ENCODE data around the gene LPP. TPM values are rescaled to one million over a fixed set of nuclear protein-coding genes. Genes with fewer than 3 reads are reported as not detected.

Gene LPP
- total and polyA plus RNA-seq, 9 of the 15 experiments (the other 6 are each of a cell fraction or from before 2014, with no cell fraction given): 0.07 to 0.18 TPM; not detected in 7

- ATAC-seq: no peak
- FAIRE-seq: no peak
- BruUV-seq (replicated peaks): no TSS peak
Measured at GRCh38 chr3:188875413-188875812, 721.5 kb downstream of the LPP start.

More at GRCh38 chr3:188875413-188875812, 721.5 kb downstream of the LPP start:
- TF ChIP-seq CBFA2T2 (conservative IDR thresholded peaks at IDR 0.05): no peak
- TF ChIP-seq ZBED1 (IDR thresholded peaks at IDR 0.05): no peak
- TF ChIP-seq THAP12 (CRISPR knock-in tag; IDR thresholded peaks at IDR 0.05): no peak
- TF ChIP-seq ZNF511 (CRISPR knock-in tag; IDR thresholded peaks at IDR 0.05): no peak
- no peak for TF ChIP-seq ZNF431 (CRISPR knock-in tag; IDR thresholded peaks at IDR 0.05)
- TF ChIP-seq RUNX1 (IDR thresholded peaks at IDR 0.05; ENCODE audit: low read depth): no peak
- no peak for TF ChIP-seq ZNF780A (CRISPR knock-in tag; IDR thresholded peaks at IDR 0.05)
- TF ChIP-seq ZNF280A (IDR thresholded peaks at IDR 0.05; ENCODE audit: low read depth, partially characterized antibody): no peak
- TF ChIP-seq MXD1 (CRISPR knock-in tag; IDR thresholded peaks at IDR 0.05; ENCODE audit: borderline replicate concordance, poor library complexity, severe bottlenecking): no peak
- no peak for TF ChIP-seq HNRNPH1 (optimal IDR thresholded peaks at IDR 0.05; ENCODE audit: low read depth, low read length)
- no peak for TF ChIP-seq NCOA4 (IDR thresholded peaks at IDR 0.05; ENCODE audit: partially characterized antibody)
- no peak for TF ChIP-seq CLOCK (CRISPR knock-in tag; IDR thresholded peaks at IDR 0.05; ENCODE audit: borderline replicate concordance)
- no peak for TF ChIP-seq ATF6 (CRISPR knock-in tag; IDR thresholded peaks at IDR 0.05)
- Histone ChIP-seq H3K4me3 (no peak overlapping the region), H3K9me3 (replicated peaks; ENCODE audit: control insufficient read depth, insufficient read depth, low read depth, low read length) (no peaks in the 10 kb centered on the region), H2AFZ (ENCODE audit: low read depth, low read length) (no peak overlapping the region), H4K20me1 (replicated peaks; ENCODE audit: control insufficient read depth, insufficient read depth, low read length) (no peaks in the 10 kb centered on the region), H3K9ac (ENCODE audit: insufficient read depth in 1 of 2, low read depth in 2 of 2, low read length in 2 of 2) (no peak overlapping the region), H3K79me2 (ENCODE audit: control insufficient read depth, insufficient read depth, low read length) (no peaks in the 10 kb centered on the region), H3K27me3 (ENCODE audit: control insufficient read depth in 2 of 2, insufficient read depth in 2 of 2, low read length in 2 of 2) (no peaks in the 10 kb centered on the region), H3K27ac (ENCODE audit: extremely low read depth, low read depth, low read length) (no peak overlapping the region), H3K9me1 (ENCODE audit: control insufficient read depth, insufficient read depth, low read length) (no peaks in the 10 kb centered on the region), H3K36me3 (ENCODE audit: control insufficient read depth, insufficient read depth, low read length) (no peaks in the 10 kb centered on the region), H3K4me2 (ENCODE audit: insufficient read depth, low read length) (no peak overlapping the region), H3K4me1 (replicated peaks in 1 of 2; ENCODE audit: control insufficient read depth in 2 of 2, insufficient read depth in 2 of 2, low read length in 2 of 2) (no peaks in the 10 kb centered on the region)
- intact Hi-C loops (cut with micrococcal nuclease) (no loop called here), in situ Hi-C loops (cut with MboI) (no loop called here)
- DNase-seq (ENCODE audit: extremely low read depth in 1 of 4, low spot score in 3 of 4): no peak
- CTCF ChIA-PET (ENCODE audit: low intra/inter-chr PET ratio): no interaction called here
- WGBS (ENCODE audit: insufficient coverage, low coverage, missing lambda C conversion rate): 0% methylated on average over 1 of the region's 1 CpG
- POLR2A ChIA-PET: no interaction called here

Data from K562 (cell line).